Cardiac muscle cell (in vitro differentiated cells and primary cell): ENCODE measurements around the gene MED12L. TPM values are rescaled to one million over a fixed set of nuclear protein-coding genes. Genes with fewer than 3 reads are reported as not detected.

Source experiments
- DNase-seq, 2 donors: peaks; one replicate each; pipeline versions ENCODE4 v3.0.0 to v3.0.0-alpha.2; 2010 to 2017; ENCODE audit warnings: low read depth in 1 of 2, low spot score in 1 of 2
- H3K27ac ChIP-seq: fragments of 200-600 bp; sonication (generic); 2 replicates; pipeline ENCODE4 v1.5.1; 2016
- H3K27me3 ChIP-seq: fragments of 200-600 bp; sonication (generic); 2 replicates; pipeline ENCODE4 v1.6.0; 2016; ENCODE audit warnings: control low read depth
- H3K36me3 ChIP-seq: fragments of 200-600 bp; sonication (generic); 2 replicates; pipeline ENCODE4 v1.5.1; 2016; ENCODE audit warnings: control low read depth
- H3K4me1 ChIP-seq: fragments of 200-600 bp; sonication (generic); 2 replicates; pipeline ENCODE4 v1.8.1; 2017; ENCODE audit warnings: low read depth, mild to moderate bottlenecking, mixed run types
- H3K4me3 ChIP-seq: fragments of 200-600 bp; sonication (generic); 2 replicates; pipeline ENCODE4 v1.5.1; 2016; ENCODE audit warnings: mild to moderate bottlenecking
- H3K9me3 ChIP-seq: fragments of 200-600 bp; sonication (generic); 2 replicates; pipeline ENCODE4 v1.5.1; 2017; ENCODE audit warnings: low read depth, mild to moderate bottlenecking, control low read depth
- polyA plus RNA-seq: library from polyadenylated mRNA; unstranded; fragments of >200 nt; fragmentation: Nextera tagmentation; extraction: Ambion mirVana; gene quantifications from 2 replicates; pipeline ENCODE4 v1.2.1, GENCODE V29; 2016
- total RNA-seq: library from RNA; depleted of rRNA; stranded (reverse); fragments of >200 nt; gene quantifications from 2 replicates; pipeline ENCODE4 v1.2.3, GENCODE V29; 2016
- TF ChIP-seq, protein P1 (sequence below): IDR thresholded peaks from 2 replicates; pipeline ENCODE4 v1.5.1; 2012; ENCODE audit warnings: low read depth, mild to moderate bottlenecking, low read length

Gene MED12L
- total and polyA plus RNA-seq, 2 experiments from 2014 or later = 1.9 to 6.9 TPM

DNA sequence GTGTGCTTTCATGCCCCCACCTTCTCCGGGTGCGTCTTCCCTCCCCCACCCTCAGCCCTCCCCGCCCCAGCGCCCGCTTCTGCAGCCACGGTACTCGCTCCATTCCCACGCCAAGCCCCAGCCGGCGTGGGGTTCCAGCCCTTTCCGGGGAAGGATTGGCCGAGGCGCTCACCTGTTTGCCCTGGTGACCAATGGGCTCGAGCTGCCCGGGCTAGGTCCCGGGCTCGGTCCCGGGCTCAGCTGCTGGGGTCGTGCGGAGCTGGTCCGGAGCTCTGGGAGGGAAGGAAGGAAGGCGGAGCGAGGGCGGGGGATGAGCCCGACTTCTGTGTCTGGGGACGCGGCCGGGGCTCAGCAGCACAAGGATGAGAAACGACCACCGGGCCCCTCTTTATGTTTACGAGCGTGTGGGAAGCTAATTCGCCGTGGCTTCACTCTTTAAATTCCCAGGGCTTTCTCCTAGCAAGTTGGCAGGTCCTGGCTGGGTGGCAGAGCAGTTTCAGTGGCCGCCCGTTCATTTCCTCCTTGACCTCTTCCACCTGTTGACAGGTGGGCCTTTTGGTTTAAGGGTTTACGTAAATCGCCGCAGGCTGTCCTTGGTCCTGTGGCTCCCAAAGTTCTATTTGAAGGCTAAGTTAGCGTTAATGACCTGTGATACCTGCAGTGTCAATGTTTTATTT is 375.4 kb downstream of the MED12L start, which contains the start of gene IGSF10:
TSS of gene IGSF10 (minus strand) at position 288 of the 677 bp plus-strand sequence. CDS start 2,352 bp downstream, outside the sequence.
- Histone ChIP-seq H3K9me3 (no peaks in the 10 kb centered on the region), H3K27me3 (peaks cover 44% of the 10 kb centered on the region), H3K4me3 (peak within 1 kb of the TSS; percentile 31), H3K27ac (no peak within 1 kb of the TSS), H3K4me1 (no peaks in the 10 kb centered on the region), H3K36me3 (no peaks in the 10 kb centered on the region)
- peak in 1 of 2 donors; percentile 38 for DNase-seq
- TF ChIP-seq, protein P1, sequence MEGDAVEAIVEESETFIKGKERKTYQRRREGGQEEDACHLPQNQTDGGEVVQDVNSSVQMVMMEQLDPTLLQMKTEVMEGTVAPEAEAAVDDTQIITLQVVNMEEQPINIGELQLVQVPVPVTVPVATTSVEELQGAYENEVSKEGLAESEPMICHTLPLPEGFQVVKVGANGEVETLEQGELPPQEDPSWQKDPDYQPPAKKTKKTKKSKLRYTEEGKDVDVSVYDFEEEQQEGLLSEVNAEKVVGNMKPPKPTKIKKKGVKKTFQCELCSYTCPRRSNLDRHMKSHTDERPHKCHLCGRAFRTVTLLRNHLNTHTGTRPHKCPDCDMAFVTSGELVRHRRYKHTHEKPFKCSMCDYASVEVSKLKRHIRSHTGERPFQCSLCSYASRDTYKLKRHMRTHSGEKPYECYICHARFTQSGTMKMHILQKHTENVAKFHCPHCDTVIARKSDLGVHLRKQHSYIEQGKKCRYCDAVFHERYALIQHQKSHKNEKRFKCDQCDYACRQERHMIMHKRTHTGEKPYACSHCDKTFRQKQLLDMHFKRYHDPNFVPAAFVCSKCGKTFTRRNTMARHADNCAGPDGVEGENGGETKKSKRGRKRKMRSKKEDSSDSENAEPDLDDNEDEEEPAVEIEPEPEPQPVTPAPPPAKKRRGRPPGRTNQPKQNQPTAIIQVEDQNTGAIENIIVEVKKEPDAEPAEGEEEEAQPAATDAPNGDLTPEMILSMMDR = no peak

GRCh38 chr3:151462278-151462780 is 376.9 kb downstream of the MED12L start:
- Histone ChIP-seq H3K36me3 (no peaks in the 10 kb centered on the region), H3K4me1 (no peaks in the 10 kb centered on the region), H3K27ac (no peak overlapping the region), H3K27me3 (peaks cover 44% of the 10 kb centered on the region), H3K9me3 (no peaks in the 10 kb centered on the region), H3K4me3 (no peak overlapping the region)
- DNase-seq = no peak
- TF ChIP-seq, protein P1 = no peak

- peaks cover 44% of the 10 kb centered on the region for H3K27me3 ChIP-seq
- TF ChIP-seq, protein P1 = no peak
- no peak overlapping the region for H3K4me3 ChIP-seq
- no peaks in the 10 kb centered on the region for H3K36me3 ChIP-seq
- no peaks in the 10 kb centered on the region for H3K9me3 ChIP-seq
- H3K4me1 ChIP-seq = no peaks in the 10 kb centered on the region
- DNase-seq = no peak
- H3K27ac ChIP-seq = no peak overlapping the region
Observed at GRCh38 chr3:151462991-151463390, 377.5 kb downstream of the MED12L start.

DNA sequence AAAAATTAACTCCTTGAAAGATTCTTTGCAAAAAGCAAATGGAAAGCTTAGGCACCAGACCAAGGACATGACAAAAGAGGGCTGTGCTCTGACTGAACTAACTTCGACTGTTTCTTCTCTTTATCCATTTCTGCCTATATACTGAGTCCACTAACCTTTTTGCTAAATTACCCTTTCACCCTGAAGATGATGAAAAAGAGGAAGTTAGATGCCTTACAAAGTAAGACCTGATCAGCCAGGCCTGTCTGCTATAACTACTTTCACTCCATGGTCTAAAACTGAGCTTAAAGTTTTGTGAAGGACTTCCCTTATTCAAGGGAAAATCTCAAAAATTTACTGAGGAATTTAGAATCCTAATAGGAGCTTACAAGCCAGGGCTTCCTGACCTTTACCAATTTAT is 381.6 kb downstream of the MED12L start:
- no peaks in the 10 kb centered on the region for H3K9me3 ChIP-seq
- DNase-seq = no peak
- no peak overlapping the region for H3K27ac ChIP-seq
- TF ChIP-seq, protein P1 = no peak
- no peaks in the 10 kb centered on the region for H3K36me3 ChIP-seq
- H3K4me3 ChIP-seq = no peak overlapping the region
- H3K4me1 ChIP-seq = no peaks in the 10 kb centered on the region
- H3K27me3 ChIP-seq = peaks cover 16% of the 10 kb centered on the region

GRCh38 chr3:151468284-151468917 is 382.9 kb downstream of the MED12L start:
- Histone ChIP-seq H3K27me3 (peaks cover 4% of the 10 kb centered on the region), H3K4me3 (no peak overlapping the region), H3K27ac (no peak overlapping the region), H3K9me3 (no peaks in the 10 kb centered on the region), H3K36me3 (no peaks in the 10 kb centered on the region), H3K4me1 (no peaks in the 10 kb centered on the region)
- TF ChIP-seq, protein P1 = peak; percentile 92
- peak; percentile 79 to 80 for DNase-seq
